Kidney (tissue), 14 donors: ENCODE data around the gene MAG. TPM values are rescaled to one million over a fixed set of nuclear protein-coding genes. Genes with fewer than 3 reads are reported as not detected.

Experiments
- DNase-seq, 5 donors: peaks; one replicate each; pipeline ENCODE4 v3.0.0-alpha.2; 2013 to 2020
- FAIRE-seq: peaks from 2 replicates; lab custom pipeline; 2012; peaks lifted over from hg19 to GRCh38; lab: Jason Lieb, UNC
- H3K27ac ChIP-seq, 2 donors: one replicate each; pipeline ENCODE4 v1.7.0; 2013; ENCODE audit warnings: low read depth in 2 of 2, low read length in 2 of 2, inconsistent platforms in 1 of 2
- H3K27me3 ChIP-seq: one replicate; pipeline ENCODE4 v1.7.1; 2013; ENCODE audit warnings: low read length, inconsistent platforms; ENCODE audit not compliant: control insufficient read depth, insufficient read depth
- H3K36me3 ChIP-seq, 3 donors: one replicate each; pipeline versions ENCODE4 v1.7.0 to v1.7.1; 2013; ENCODE audit warnings: low read length in 3 of 3, control low read depth in 1 of 3, inconsistent platforms in 1 of 3; ENCODE audit not compliant: insufficient read depth in 3 of 3, control insufficient read depth in 2 of 3
- H3K4me1 ChIP-seq, 3 donors: one replicate each; pipeline versions ENCODE4 v1.7.0 to v1.7.1; 2013; ENCODE audit warnings: low read length in 3 of 3, inconsistent platforms in 1 of 3, low read depth in 1 of 3; ENCODE audit not compliant: control insufficient read depth in 2 of 3, insufficient read depth in 2 of 3
- H3K4me3 ChIP-seq, 3 donors: one replicate each; pipeline versions ENCODE4 v1.7.0 to v1.8.1; 2013; ENCODE audit warnings: low read length in 3 of 3, control low read depth in 1 of 3, inconsistent platforms in 1 of 3
- H3K9ac ChIP-seq, 3 donors: one replicate each; pipeline versions ENCODE4 v1.7.0 to v1.7.1; 2013; ENCODE audit warnings: low read length in 3 of 3, control low read depth in 1 of 3, inconsistent platforms in 1 of 3
- H3K9me3 ChIP-seq, 3 donors: one replicate each; pipeline versions ENCODE4 v1.7.0 to v1.7.1; 2013; ENCODE audit warnings: low read length in 3 of 3, control low read depth in 1 of 3, inconsistent platforms in 1 of 3; ENCODE audit not compliant: control insufficient read depth in 2 of 3, insufficient read depth in 1 of 3
- CTCF ChIP-seq: IDR thresholded peaks from 3 replicates; pipeline ENCODE4 v1.5.1; 2012; ENCODE audit warnings: mild to moderate bottlenecking, moderate library complexity, borderline replicate concordance; ENCODE audit not compliant: insufficient read depth; ENCODE audit errors: extremely low read depth
- intact Hi-C: fragments of 100-400 bp; cut with DNase I; formaldehyde crosslinking; loops from one replicate; pipeline ENCODE4 v1.11.1; 2022
- polyA plus RNA-seq: library from polyadenylated mRNA; stranded (reverse); fragments of 350-450 nt; fragmentation: Illumina TruSeq; extraction: RNeasy Lipid Tissue Mini Kit (QIAGEN cat#74804); gene quantifications from one replicate; pipeline ENCODE4 v1.2.3, GENCODE V29; 2014; ENCODE audit warnings: low read depth, low replicate concordance; ENCODE audit not compliant: insufficient read depth
- total RNA-seq: library from RNA; stranded (reverse); fragmentation: NEBNext Ultra II Directional; extraction: Animal tissue kit (Norgen Biotek cat#: 25700); gene quantifications from one replicate; pipeline ENCODE4 v1.2.1, GENCODE V29; 2021
- donor health status: control.
- donor health status: control.
- donor health status: control.
- donor health status: control.
- donor health status: control.
- donor health status: DM: yes; HTN: yes; CAD: no.
- donor health status: Normal renal cell carcinoma (clear cell type).

MAG gene
- total and polyA plus RNA-seq, 2 donors from 2014 or later = 0.41 to 1.1 TPM

- Histone ChIP-seq H3K9ac (no peak overlapping the region), H3K27ac (no peak overlapping the region), H3K4me3 (no peak overlapping the region), H3K36me3 (no peaks in the 10 kb centered on the region), H3K4me1 (no peaks in the 10 kb centered on the region), H3K27me3 (no peaks in the 10 kb centered on the region), H3K9me3 (no peaks in the 10 kb centered on the region)
- FAIRE-seq = no peak
- peak in 1 of 5 donors; percentile 34 for DNase-seq
- intact Hi-C loops = no loop called here
- no peak for TF ChIP-seq CTCF
These were observed 44.4 kb downstream of the MAG start for GRCh38 chr19:35336166-35336955.

- peak in 1 of 5 donors; percentile 24 for DNase-seq
- Histone ChIP-seq H3K4me1 (no peaks in the 10 kb centered on the region), H3K9ac (no peak overlapping the region), H3K9me3 (no peaks in the 10 kb centered on the region), H3K27me3 (no peaks in the 10 kb centered on the region), H3K27ac (no peak overlapping the region), H3K36me3 (no peaks in the 10 kb centered on the region), H3K4me3 (no peak overlapping the region)
- TF ChIP-seq CTCF = no peak
- intact Hi-C loops = no loop called here
- no peak for FAIRE-seq
These were observed 45.4 kb downstream of the MAG start for GRCh38 chr19:35337097-35337983.

- H3K9me3 ChIP-seq = no peaks in the 10 kb centered on the region
- peak in 1 of 5 donors; percentile 58 for DNase-seq
- intact Hi-C loops = no loop called here
- no peak overlapping the region for H3K4me3 ChIP-seq
- H3K27ac ChIP-seq = no peak overlapping the region
- no peaks in the 10 kb centered on the region for H3K27me3 ChIP-seq
- no peaks in the 10 kb centered on the region for H3K36me3 ChIP-seq
- TF ChIP-seq CTCF = no peak
- no peak overlapping the region for H3K9ac ChIP-seq
- FAIRE-seq = no peak
- no peaks in the 10 kb centered on the region for H3K4me1 ChIP-seq
These were observed 46.0 kb downstream of the MAG start for GRCh38 chr19:35337984-35338296.
